ENCODE results near the gene ORAI3.

The ORAI3 gene

DNA sequence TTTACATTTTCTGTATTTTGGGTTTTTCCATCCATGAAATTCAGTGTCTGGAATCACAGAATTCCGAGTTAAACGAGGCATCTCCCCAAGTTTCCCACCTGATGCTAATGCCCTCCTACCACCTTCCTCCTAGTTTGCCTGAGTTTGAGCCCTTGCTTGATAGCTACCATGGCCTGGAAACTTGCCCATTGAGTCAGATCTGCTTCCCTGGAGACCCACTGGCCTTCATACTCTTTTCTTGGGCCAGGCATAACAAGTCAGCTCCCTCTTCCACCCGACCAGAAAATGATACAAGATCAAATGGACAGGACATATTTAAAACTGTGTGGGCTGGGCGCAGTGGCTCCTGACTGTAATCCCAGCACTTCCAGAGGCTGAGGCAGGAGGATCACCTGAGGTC is 18.9 kb downstream of the ORAI3 start:
- CTCF ChIA-PET = interaction anchor here (1.1 to 3.2 kb wide), 3 partner anchors 13 to 18 kb away, joined by 3 to 9 read pairs (median 4); no protein-coding TSS in a partner anchor
- Histone ChIP-seq H3K27ac (ENCODE audit: insufficient read depth in 1 of 2, low read depth in 1 of 2, low read length in 2 of 2, poor library complexity in 1 of 2, severe bottlenecking in 2 of 2) (peak overlapping the region in 1 of 2 experiments; percentile 9), H3K27me3 (replicated peaks in 2 of 5; ENCODE audit: control insufficient read depth in 4 of 5, insufficient read depth in 5 of 5, low read length in 4 of 5) (no peaks in the 10 kb centered on the region), H3K9me3 (ENCODE audit: control extremely low read depth in 1 of 5, control insufficient read depth in 4 of 5, insufficient read depth in 2 of 5, low read depth in 1 of 5, low read length in 4 of 5) (no peaks in the 10 kb centered on the region), H3K4me3 (ENCODE audit: control insufficient read depth in 1 of 7, extremely low read depth in 1 of 7, insufficient read depth in 4 of 7, low read depth in 2 of 7, low read length in 6 of 7) (no peak overlapping the region), H3K36me3 (ENCODE audit: control insufficient read depth in 4 of 4, insufficient read depth in 4 of 4, low read length in 3 of 4) (peaks cover 15 to 84% (median 62%) of the 10 kb centered on the region in 4 experiments), H3K4me1 (ENCODE audit: control extremely low read depth in 1 of 4, control insufficient read depth in 4 of 4, insufficient read depth in 4 of 4, low read length in 3 of 4) (no peaks in the 10 kb centered on the region)
- DNase-seq = no peak
- 100% methylated on average over 4 of the region's 4 CpGs for WGBS (ENCODE audit: insufficient coverage)
- POLR2A ChIA-PET = interaction anchor here (0.7 to 1.2 kb wide), 2 partner anchors 10 to 386 kb away, joined by 3 read pairs; partner anchors contain the start of gene SETD1A

GRCh38 chr16:30969246-30969842 is 20.5 kb downstream of the ORAI3 start:
- no peaks in the 10 kb centered on the region for H3K9me3 ChIP-seq (ENCODE audit: control extremely low read depth in 1 of 5, control insufficient read depth in 4 of 5, insufficient read depth in 2 of 5, low read depth in 1 of 5, low read length in 4 of 5)
- H3K36me3 ChIP-seq (ENCODE audit: control insufficient read depth in 4 of 4, insufficient read depth in 4 of 4, low read length in 3 of 4) = peaks cover 14 to 84% (median 68%) of the 10 kb centered on the region in 4 experiments
- no peak overlapping the region for H3K27ac ChIP-seq (ENCODE audit: insufficient read depth in 1 of 2, low read depth in 1 of 2, low read length in 2 of 2, poor library complexity in 1 of 2, severe bottlenecking in 2 of 2)
- H3K4me1 ChIP-seq (ENCODE audit: control extremely low read depth in 1 of 4, control insufficient read depth in 4 of 4, insufficient read depth in 4 of 4, low read length in 3 of 4) = no peaks in the 10 kb centered on the region
- POLR2A ChIA-PET = interaction anchor here (1.6 kb wide), 1 partner anchor 16 kb away, joined by 3 read pairs; the partner anchor contains the start of gene HSD3B7
- no peaks in the 10 kb centered on the region for H3K27me3 ChIP-seq (replicated peaks in 2 of 5; ENCODE audit: control insufficient read depth in 4 of 5, insufficient read depth in 5 of 5, low read length in 4 of 5)
- H3K4me3 ChIP-seq (ENCODE audit: control insufficient read depth in 1 of 7, extremely low read depth in 1 of 7, insufficient read depth in 4 of 7, low read depth in 2 of 7, low read length in 6 of 7) = no peak overlapping the region
- CTCF ChIA-PET = interaction anchor here (0.7 to 3.2 kb wide), 8 partner anchors 9 to 142 kb away, joined by 3 to 9 read pairs (median 3); partner anchors contain the start of gene HSD3B7
- 97% methylated on average over 16 of the region's 19 CpGs for WGBS (ENCODE audit: insufficient coverage)
- DNase-seq = no peak

GRCh38 chr16:30971298-30971697 is 22.4 kb downstream of the ORAI3 start:
- ChIA-PET CTCF (interaction anchor here (1.5 kb wide), 1 partner anchor 16 kb away, joined by 4 read pairs; no protein-coding TSS in a partner anchor), POLR2A (no interaction called here)
- Histone ChIP-seq H3K27me3 (replicated peaks in 2 of 5; ENCODE audit: control insufficient read depth in 4 of 5, insufficient read depth in 5 of 5, low read length in 4 of 5) (no peaks in the 10 kb centered on the region), H3K4me3 (ENCODE audit: control insufficient read depth in 1 of 7, extremely low read depth in 1 of 7, insufficient read depth in 4 of 7, low read depth in 2 of 7, low read length in 6 of 7) (no peak overlapping the region), H3K9me3 (ENCODE audit: control extremely low read depth in 1 of 5, control insufficient read depth in 4 of 5, insufficient read depth in 2 of 5, low read depth in 1 of 5, low read length in 4 of 5) (no peaks in the 10 kb centered on the region), H3K27ac (ENCODE audit: insufficient read depth in 1 of 2, low read depth in 1 of 2, low read length in 2 of 2, poor library complexity in 1 of 2, severe bottlenecking in 2 of 2) (peak overlapping the region in 1 of 2 experiments; percentile 0), H3K36me3 (ENCODE audit: control insufficient read depth in 4 of 4, insufficient read depth in 4 of 4, low read length in 3 of 4) (peaks cover 17 to 82% (median 64%) of the 10 kb centered on the region in 4 experiments), H3K4me1 (ENCODE audit: control extremely low read depth in 1 of 4, control insufficient read depth in 4 of 4, insufficient read depth in 4 of 4, low read length in 3 of 4) (no peaks in the 10 kb centered on the region)
- no peak for DNase-seq
- WGBS (ENCODE audit: insufficient coverage) = 95% methylated on average over 14 of the region's 14 CpGs

DNA sequence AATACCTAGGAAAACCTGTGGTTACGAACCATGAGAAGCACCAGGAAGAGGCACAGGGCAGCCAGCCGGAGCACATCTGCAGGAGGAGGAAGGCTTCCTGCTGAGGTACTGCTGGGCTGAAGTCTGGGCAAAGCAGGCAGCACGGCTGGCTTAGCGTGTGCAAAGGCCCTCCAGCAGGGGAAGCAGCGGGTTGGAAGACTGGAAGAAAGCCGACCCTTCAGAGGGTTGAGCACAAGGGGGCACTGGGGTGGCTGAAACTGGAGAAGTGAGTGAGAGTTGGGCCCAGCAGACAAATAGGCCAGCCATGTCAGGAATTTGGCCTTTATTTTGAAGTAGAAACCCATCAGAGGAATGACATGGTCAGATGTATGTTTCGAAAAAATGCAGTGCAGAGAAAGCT is 24.0 kb downstream of the ORAI3 start:
- ChIA-PET POLR2A (no interaction called here), CTCF (interaction anchor here (1.0 to 1.6 kb wide), 3 partner anchors 8 to 12 kb away, joined by 4 to 9 read pairs (median 5); partner anchors contain the start of gene HSD3B7)
- WGBS (ENCODE audit: insufficient coverage) = 97% methylated on average over 7 of the region's 7 CpGs
- H3K4me1 ChIP-seq (ENCODE audit: control extremely low read depth in 1 of 4, control insufficient read depth in 4 of 4, insufficient read depth in 4 of 4, low read length in 3 of 4) = no peaks in the 10 kb centered on the region
- H3K36me3 ChIP-seq (ENCODE audit: control insufficient read depth in 4 of 4, insufficient read depth in 4 of 4, low read length in 3 of 4) = peaks cover 23 to 85% (median 66%) of the 10 kb centered on the region in 4 experiments
- H3K27ac ChIP-seq (ENCODE audit: insufficient read depth in 1 of 2, low read depth in 1 of 2, low read length in 2 of 2, poor library complexity in 1 of 2, severe bottlenecking in 2 of 2) = no peak overlapping the region
- H3K4me3 ChIP-seq (ENCODE audit: control insufficient read depth in 1 of 7, extremely low read depth in 1 of 7, insufficient read depth in 4 of 7, low read depth in 2 of 7, low read length in 6 of 7) = no peak overlapping the region
- peak in 1 of 3 donors; percentile 28 for DNase-seq
- H3K27me3 ChIP-seq (replicated peaks in 2 of 5; ENCODE audit: control insufficient read depth in 4 of 5, insufficient read depth in 5 of 5, low read length in 4 of 5) = no peaks in the 10 kb centered on the region
- no peaks in the 10 kb centered on the region for H3K9me3 ChIP-seq (ENCODE audit: control extremely low read depth in 1 of 5, control insufficient read depth in 4 of 5, insufficient read depth in 2 of 5, low read depth in 1 of 5, low read length in 4 of 5)

DNA sequence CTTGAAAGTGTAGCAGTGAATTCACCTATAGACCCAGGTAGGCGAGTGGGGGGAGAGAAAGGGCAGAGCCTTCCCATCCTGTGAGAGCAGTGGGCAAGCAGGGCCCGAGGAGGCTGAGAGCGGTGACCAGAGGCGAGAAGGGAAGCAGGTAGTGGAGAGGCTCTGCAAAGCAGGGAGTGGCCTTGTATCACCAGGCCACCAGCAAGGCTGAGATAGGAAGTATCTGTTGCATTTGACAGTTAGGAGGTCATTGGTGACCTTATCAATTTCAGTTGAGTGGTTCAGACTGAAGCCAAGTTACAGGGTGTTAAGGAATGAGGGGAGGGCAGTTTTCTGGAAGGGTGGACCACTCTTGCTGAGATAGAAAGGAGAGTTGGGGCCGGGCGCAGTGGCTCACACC is 25.5 kb downstream of the ORAI3 start:
- H3K4me1 ChIP-seq (ENCODE audit: control extremely low read depth in 1 of 4, control insufficient read depth in 4 of 4, insufficient read depth in 4 of 4, low read length in 3 of 4) = no peaks in the 10 kb centered on the region
- H3K4me3 ChIP-seq (ENCODE audit: control insufficient read depth in 1 of 7, extremely low read depth in 1 of 7, insufficient read depth in 4 of 7, low read depth in 2 of 7, low read length in 6 of 7) = no peak overlapping the region
- H3K27me3 ChIP-seq (replicated peaks in 2 of 5; ENCODE audit: control insufficient read depth in 4 of 5, insufficient read depth in 5 of 5, low read length in 4 of 5) = no peaks in the 10 kb centered on the region
- DNase-seq = no peak
- ChIA-PET CTCF (interaction anchor here (1.8 kb wide), 1 partner anchor 11 kb away, joined by 12 read pairs; the partner anchor contains the start of gene HSD3B7), POLR2A (no interaction called here)
- no peaks in the 10 kb centered on the region for H3K9me3 ChIP-seq (ENCODE audit: control extremely low read depth in 1 of 5, control insufficient read depth in 4 of 5, insufficient read depth in 2 of 5, low read depth in 1 of 5, low read length in 4 of 5)
- H3K36me3 ChIP-seq (ENCODE audit: control insufficient read depth in 4 of 4, insufficient read depth in 4 of 4, low read length in 3 of 4) = peaks cover 27 to 86% (median 71%) of the 10 kb centered on the region in 4 experiments
- no peak overlapping the region for H3K27ac ChIP-seq (ENCODE audit: insufficient read depth in 1 of 2, low read depth in 1 of 2, low read length in 2 of 2, poor library complexity in 1 of 2, severe bottlenecking in 2 of 2)
- 96% methylated on average over 4 of the region's 6 CpGs for WGBS (ENCODE audit: insufficient coverage)

GRCh38 chr16:30976486-30976885 is 27.6 kb downstream of the ORAI3 start:
- 100% methylated on average over 4 of the region's 4 CpGs for WGBS (ENCODE audit: insufficient coverage)
- ChIA-PET POLR2A (no interaction called here), CTCF (interaction anchor here (1.9 kb wide), 1 partner anchor 23 kb away, joined by 5 read pairs; no protein-coding TSS in a partner anchor)
- Histone ChIP-seq H3K9me3 (ENCODE audit: control extremely low read depth in 1 of 5, control insufficient read depth in 4 of 5, insufficient read depth in 2 of 5, low read depth in 1 of 5, low read length in 4 of 5) (no peaks in the 10 kb centered on the region), H3K4me1 (ENCODE audit: control extremely low read depth in 1 of 4, control insufficient read depth in 4 of 4, insufficient read depth in 4 of 4, low read length in 3 of 4) (no peaks in the 10 kb centered on the region), H3K36me3 (ENCODE audit: control insufficient read depth in 4 of 4, insufficient read depth in 4 of 4, low read length in 3 of 4) (peaks cover 21 to 87% (median 71%) of the 10 kb centered on the region in 4 experiments), H3K27me3 (replicated peaks in 2 of 5; ENCODE audit: control insufficient read depth in 4 of 5, insufficient read depth in 5 of 5, low read length in 4 of 5) (no peaks in the 10 kb centered on the region), H3K27ac (ENCODE audit: insufficient read depth in 1 of 2, low read depth in 1 of 2, low read length in 2 of 2, poor library complexity in 1 of 2, severe bottlenecking in 2 of 2) (no peak overlapping the region), H3K4me3 (ENCODE audit: control insufficient read depth in 1 of 7, extremely low read depth in 1 of 7, insufficient read depth in 4 of 7, low read depth in 2 of 7, low read length in 6 of 7) (no peak overlapping the region)
- no peak for DNase-seq

GRCh38 chr16:30977502-30977901 is 28.6 kb downstream of the ORAI3 start:
- WGBS (ENCODE audit: insufficient coverage) = 99% methylated on average over 15 of the region's 17 CpGs
- no peaks in the 10 kb centered on the region for H3K9me3 ChIP-seq (ENCODE audit: control extremely low read depth in 1 of 5, control insufficient read depth in 4 of 5, insufficient read depth in 2 of 5, low read depth in 1 of 5, low read length in 4 of 5)
- POLR2A ChIA-PET = no interaction called here
- H3K36me3 ChIP-seq (ENCODE audit: control insufficient read depth in 4 of 4, insufficient read depth in 4 of 4, low read length in 3 of 4) = peaks cover 23 to 87% (median 71%) of the 10 kb centered on the region in 4 experiments
- no peak overlapping the region for H3K4me3 ChIP-seq (ENCODE audit: control insufficient read depth in 1 of 7, extremely low read depth in 1 of 7, insufficient read depth in 4 of 7, low read depth in 2 of 7, low read length in 6 of 7)
- H3K27ac ChIP-seq (ENCODE audit: insufficient read depth in 1 of 2, low read depth in 1 of 2, low read length in 2 of 2, poor library complexity in 1 of 2, severe bottlenecking in 2 of 2) = no peak overlapping the region
- H3K4me1 ChIP-seq (ENCODE audit: control extremely low read depth in 1 of 4, control insufficient read depth in 4 of 4, insufficient read depth in 4 of 4, low read length in 3 of 4) = no peaks in the 10 kb centered on the region
- peak in 2 of 3 donors; percentile 36 to 49 for DNase-seq
- CTCF ChIA-PET = interaction anchor here (0.9 to 1.0 kb wide), 2 partner anchors 39 to 325 kb away, joined by 4 to 6 read pairs; no protein-coding TSS in a partner anchor
- no peaks in the 10 kb centered on the region for H3K27me3 ChIP-seq (replicated peaks in 2 of 5; ENCODE audit: control insufficient read depth in 4 of 5, insufficient read depth in 5 of 5, low read length in 4 of 5)

Data from common myeloid progenitor, CD34-positive (primary cell).